SK-N-SH treated with all-trans-retinoic acid at 6 μM for 48 hours (cell line): Measurements from ENCODE around the gene CAMK2N2.

ENCODE experiments used
- ATAC-seq: fragments of 200-7000 bp; cut with Tn5 transposase; 3 replicates; pipeline ENCODE4 v1.9.1; 2020; ENCODE audit warnings: mild to moderate bottlenecking, moderate library complexity
- ARNTL ChIP-seq: fragments of 450-650 bp; formaldehyde crosslinking; IDR thresholded peaks from 2 replicates; pipeline ENCODE4 v1.5.0; 2020; ENCODE audit warnings: low read depth, mild to moderate bottlenecking, moderate library complexity, borderline replicate concordance
- BACH2 ChIP-seq: fragments of 250-450 bp; sonication (Bioruptor Pico); IDR thresholded peaks from 2 replicates; pipeline ENCODE4 v1.9.0; 2021; ENCODE audit warnings: mild to moderate bottlenecking, borderline replicate concordance
- CSDC2 ChIP-seq: fragments of 250-450 bp; sonication (Bioruptor Pico); IDR thresholded peaks from 2 replicates; pipeline ENCODE4 v1.5.0; 2020; ENCODE audit warnings: mild to moderate bottlenecking, moderate library complexity
- CSRNP3 ChIP-seq: fragments of 250-450 bp; sonication (Bioruptor Pico); IDR thresholded peaks from 2 replicates; pipeline ENCODE4 v1.5.1; 2021; ENCODE audit warnings: mild to moderate bottlenecking, moderate library complexity
- ESRRG ChIP-seq: fragments of 250-450 bp; sonication (Bioruptor Pico); IDR thresholded peaks from 2 replicates; pipeline ENCODE4 v1.6.1; 2021; ENCODE audit warnings: mild to moderate bottlenecking
- GLIS3 ChIP-seq: fragments of 250-450 bp; sonication (Bioruptor Pico); IDR thresholded peaks from 2 replicates; pipeline ENCODE4 v1.5.0; 2020; ENCODE audit warnings: mild to moderate bottlenecking, moderate library complexity
- ISL1 ChIP-seq: fragments of 250-450 bp; sonication (Bioruptor Pico); IDR thresholded peaks from 2 replicates; pipeline ENCODE4 v2.1.2; 2022; ENCODE audit warnings: mild to moderate bottlenecking, moderate library complexity
- PPARA ChIP-seq: fragments of 250-450 bp; sonication (Bioruptor Pico); IDR thresholded peaks from 2 replicates; pipeline ENCODE4 v1.5.0; 2020; ENCODE audit warnings: mild to moderate bottlenecking, borderline replicate concordance
- RARB ChIP-seq: fragments of 250-450 bp; sonication (Bioruptor Pico); IDR thresholded peaks from 2 replicates; pipeline ENCODE4 v1.8.0; 2021; ENCODE audit warnings: mild to moderate bottlenecking, moderate library complexity
- SNAI2 ChIP-seq: fragments of 250-450 bp; sonication (Bioruptor Pico); IDR thresholded peaks from 2 replicates; pipeline ENCODE4 v1.5.0; 2020; ENCODE audit warnings: mild to moderate bottlenecking, moderate library complexity
- TCF4 ChIP-seq: fragments of 250-450 bp; sonication (Bioruptor Pico); IDR thresholded peaks from 2 replicates; pipeline ENCODE4 v1.8.0; 2021; ENCODE audit warnings: mild to moderate bottlenecking, moderate library complexity, borderline replicate concordance
- TOX ChIP-seq: fragments of 250-450 bp; sonication (Bioruptor Pico); IDR thresholded peaks from 2 replicates; pipeline ENCODE4 v1.8.0; 2021; ENCODE audit warnings: mild to moderate bottlenecking, moderate library complexity, borderline replicate concordance
- ZFP30 ChIP-seq: fragments of 450-650 bp; formaldehyde crosslinking; IDR thresholded peaks from 2 replicates; pipeline ENCODE4 v1.5.0; 2022; ENCODE audit warnings: mild to moderate bottlenecking, moderate library complexity
- ZNF565 ChIP-seq: fragments of 450-650 bp; formaldehyde crosslinking; conservative IDR thresholded peaks from 2 replicates; pipeline ENCODE4 v1.5.0; 2020; ENCODE audit warnings: low read depth, mild to moderate bottlenecking, moderate library complexity
- ZNF70 ChIP-seq: fragments of 450-650 bp; formaldehyde crosslinking; IDR thresholded peaks from 2 replicates; pipeline ENCODE4 v1.5.0; 2020; ENCODE audit warnings: mild to moderate bottlenecking, moderate library complexity
- ZNF8 ChIP-seq: fragments of 450-650 bp; formaldehyde crosslinking; IDR thresholded peaks from 2 replicates; pipeline ENCODE4 v1.5.0; 2020; ENCODE audit warnings: mild to moderate bottlenecking, moderate library complexity
- TF ChIP-seq, protein P1 (sequence below): fragments of 250-450 bp; sonication (Bioruptor Pico); IDR thresholded peaks from 2 replicates; pipeline ENCODE4 v1.5.0; 2020; ENCODE audit warnings: mild to moderate bottlenecking, moderate library complexity
- TF ChIP-seq, protein P2 (sequence below): fragments of 250-450 bp; sonication (Bioruptor Pico); IDR thresholded peaks from 2 replicates; pipeline ENCODE4 v1.5.1; 2020; ENCODE audit warnings: low read depth, mild to moderate bottlenecking, moderate library complexity
- TF ChIP-seq, protein P3 (sequence below): fragments of 250-450 bp; sonication (Bioruptor Pico); IDR thresholded peaks from 2 replicates; pipeline ENCODE4 v1.8.0; 2020; ENCODE audit warnings: mild to moderate bottlenecking, moderate library complexity, borderline replicate concordance

Gene CAMK2N2

GRCh38 chr3:184231671-184232070 lies 29.7 kb downstream of the CAMK2N2 start:
- TF ChIP-seq ZNF565 (CRISPR knock-in tag): no peak
- TF ChIP-seq ZNF8 (CRISPR knock-in tag): no peak
- TF ChIP-seq BACH2 (CRISPR knock-in tag): no peak
- TF ChIP-seq ESRRG: no peak
- TF ChIP-seq ISL1: no peak
- TF ChIP-seq, protein P1, sequence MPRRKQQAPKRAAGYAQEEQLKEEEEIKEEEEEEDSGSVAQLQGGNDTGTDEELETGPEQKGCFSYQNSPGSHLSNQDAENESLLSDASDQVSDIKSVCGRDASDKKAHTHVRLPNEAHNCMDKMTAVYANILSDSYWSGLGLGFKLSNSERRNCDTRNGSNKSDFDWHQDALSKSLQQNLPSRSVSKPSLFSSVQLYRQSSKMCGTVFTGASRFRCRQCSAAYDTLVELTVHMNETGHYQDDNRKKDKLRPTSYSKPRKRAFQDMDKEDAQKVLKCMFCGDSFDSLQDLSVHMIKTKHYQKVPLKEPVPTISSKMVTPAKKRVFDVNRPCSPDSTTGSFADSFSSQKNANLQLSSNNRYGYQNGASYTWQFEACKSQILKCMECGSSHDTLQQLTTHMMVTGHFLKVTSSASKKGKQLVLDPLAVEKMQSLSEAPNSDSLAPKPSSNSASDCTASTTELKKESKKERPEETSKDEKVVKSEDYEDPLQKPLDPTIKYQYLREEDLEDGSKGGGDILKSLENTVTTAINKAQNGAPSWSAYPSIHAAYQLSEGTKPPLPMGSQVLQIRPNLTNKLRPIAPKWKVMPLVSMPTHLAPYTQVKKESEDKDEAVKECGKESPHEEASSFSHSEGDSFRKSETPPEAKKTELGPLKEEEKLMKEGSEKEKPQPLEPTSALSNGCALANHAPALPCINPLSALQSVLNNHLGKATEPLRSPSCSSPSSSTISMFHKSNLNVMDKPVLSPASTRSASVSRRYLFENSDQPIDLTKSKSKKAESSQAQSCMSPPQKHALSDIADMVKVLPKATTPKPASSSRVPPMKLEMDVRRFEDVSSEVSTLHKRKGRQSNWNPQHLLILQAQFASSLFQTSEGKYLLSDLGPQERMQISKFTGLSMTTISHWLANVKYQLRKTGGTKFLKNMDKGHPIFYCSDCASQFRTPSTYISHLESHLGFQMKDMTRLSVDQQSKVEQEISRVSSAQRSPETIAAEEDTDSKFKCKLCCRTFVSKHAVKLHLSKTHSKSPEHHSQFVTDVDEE: no peak
- no peak for TF ChIP-seq ZFP30 (CRISPR knock-in tag)
- TF ChIP-seq CSDC2 (CRISPR knock-in tag): no peak
- no peak for TF ChIP-seq GLIS3
- no peak for TF ChIP-seq ZNF70 (CRISPR knock-in tag)
- no peak for TF ChIP-seq TCF4 (CRISPR knock-in tag)
- no peak for TF ChIP-seq ARNTL (CRISPR knock-in tag)
- no peak for TF ChIP-seq SNAI2 (CRISPR knock-in tag)
- no peak for TF ChIP-seq TOX (CRISPR knock-in tag)
- no peak for TF ChIP-seq PPARA (CRISPR knock-in tag)
- TF ChIP-seq, protein P2, sequence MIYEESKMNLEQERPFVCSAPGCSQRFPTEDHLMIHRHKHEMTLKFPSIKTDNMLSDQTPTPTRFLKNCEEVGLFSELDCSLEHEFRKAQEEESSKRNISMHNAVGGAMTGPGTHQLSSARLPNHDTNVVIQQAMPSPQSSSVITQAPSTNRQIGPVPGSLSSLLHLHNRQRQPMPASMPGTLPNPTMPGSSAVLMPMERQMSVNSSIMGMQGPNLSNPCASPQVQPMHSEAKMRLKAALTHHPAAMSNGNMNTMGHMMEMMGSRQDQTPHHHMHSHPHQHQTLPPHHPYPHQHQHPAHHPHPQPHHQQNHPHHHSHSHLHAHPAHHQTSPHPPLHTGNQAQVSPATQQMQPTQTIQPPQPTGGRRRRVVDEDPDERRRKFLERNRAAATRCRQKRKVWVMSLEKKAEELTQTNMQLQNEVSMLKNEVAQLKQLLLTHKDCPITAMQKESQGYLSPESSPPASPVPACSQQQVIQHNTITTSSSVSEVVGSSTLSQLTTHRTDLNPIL (CRISPR knock-in tag): no peak
- ATAC-seq: no peak

DNA sequence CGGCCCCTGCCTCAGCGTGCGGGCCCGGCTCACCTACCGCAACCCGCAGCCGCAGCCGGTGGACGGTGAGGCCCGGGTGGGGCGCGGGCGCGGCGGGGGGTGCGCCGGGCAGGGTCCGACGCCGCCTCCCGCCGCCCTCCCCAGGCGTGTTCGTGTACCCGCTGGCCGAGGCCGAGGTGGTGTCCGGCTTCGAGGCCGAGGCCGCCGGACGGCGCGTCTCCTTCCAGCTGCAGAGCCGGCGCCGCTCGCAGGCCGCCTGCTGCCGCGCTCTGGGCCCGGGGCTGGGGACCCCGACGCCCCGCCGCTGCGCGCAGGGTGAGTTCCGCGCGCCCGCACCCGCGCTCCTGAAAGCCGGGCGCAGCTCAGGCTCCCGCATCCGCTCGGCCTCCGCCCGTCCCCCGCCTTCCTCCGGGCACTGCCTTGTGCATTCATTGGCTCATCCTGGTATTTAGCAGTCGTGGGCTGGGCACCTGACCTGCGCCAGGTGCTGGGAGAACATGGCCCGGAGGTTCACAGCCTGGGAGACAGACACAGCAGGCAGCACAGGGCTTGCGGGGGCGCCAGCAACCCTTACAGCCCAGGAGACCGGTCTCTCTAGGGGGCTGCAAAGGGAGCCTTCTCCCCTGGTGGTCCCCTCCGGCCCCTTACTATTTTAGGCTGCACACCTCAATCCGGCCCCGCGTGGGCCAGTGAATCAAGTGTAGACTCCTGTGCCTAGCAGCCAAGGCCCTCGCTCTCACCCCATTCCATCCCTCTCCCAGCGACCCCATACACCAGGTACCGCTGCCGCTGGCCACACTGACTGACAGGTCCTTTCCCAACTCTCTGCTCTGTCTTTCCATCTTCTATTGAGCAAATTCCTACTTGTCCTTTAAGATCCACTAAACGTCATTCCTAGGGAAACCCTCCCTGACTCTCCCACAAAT lies 30.5 kb downstream of the CAMK2N2 start:
- TF ChIP-seq, protein P3, sequence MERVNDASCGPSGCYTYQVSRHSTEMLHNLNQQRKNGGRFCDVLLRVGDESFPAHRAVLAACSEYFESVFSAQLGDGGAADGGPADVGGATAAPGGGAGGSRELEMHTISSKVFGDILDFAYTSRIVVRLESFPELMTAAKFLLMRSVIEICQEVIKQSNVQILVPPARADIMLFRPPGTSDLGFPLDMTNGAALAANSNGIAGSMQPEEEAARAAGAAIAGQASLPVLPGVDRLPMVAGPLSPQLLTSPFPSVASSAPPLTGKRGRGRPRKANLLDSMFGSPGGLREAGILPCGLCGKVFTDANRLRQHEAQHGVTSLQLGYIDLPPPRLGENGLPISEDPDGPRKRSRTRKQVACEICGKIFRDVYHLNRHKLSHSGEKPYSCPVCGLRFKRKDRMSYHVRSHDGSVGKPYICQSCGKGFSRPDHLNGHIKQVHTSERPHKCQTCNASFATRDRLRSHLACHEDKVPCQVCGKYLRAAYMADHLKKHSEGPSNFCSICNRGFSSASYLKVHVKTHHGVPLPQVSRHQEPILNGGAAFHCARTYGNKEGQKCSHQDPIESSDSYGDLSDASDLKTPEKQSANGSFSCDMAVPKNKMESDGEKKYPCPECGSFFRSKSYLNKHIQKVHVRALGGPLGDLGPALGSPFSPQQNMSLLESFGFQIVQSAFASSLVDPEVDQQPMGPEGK: no peak
- TF ChIP-seq, protein P1: no peak
- no peak for TF ChIP-seq ZFP30 (CRISPR knock-in tag)
- TF ChIP-seq ARNTL (CRISPR knock-in tag): no peak
- no peak for ATAC-seq

GRCh38 chr3:184230081-184230602 lies 31.2 kb downstream of the CAMK2N2 start:
- TF ChIP-seq ISL1: no peak
- no peak for TF ChIP-seq ZFP30 (CRISPR knock-in tag)
- TF ChIP-seq, protein P2 (CRISPR knock-in tag): no peak
- no peak for TF ChIP-seq RARB
- TF ChIP-seq CSDC2 (CRISPR knock-in tag): no peak
- TF ChIP-seq TCF4 (CRISPR knock-in tag): no peak
- no peak for TF ChIP-seq ZNF8 (CRISPR knock-in tag)
- TF ChIP-seq ARNTL (CRISPR knock-in tag): no peak
- no peak for TF ChIP-seq PPARA (CRISPR knock-in tag)
- TF ChIP-seq, protein P3: no peak
- no peak for TF ChIP-seq CSRNP3 (CRISPR knock-in tag)
- TF ChIP-seq BACH2 (CRISPR knock-in tag): no peak
- no peak for ATAC-seq
